ENCODE results near the gene WDR4. TPM values are rescaled to one million over a fixed set of nuclear protein-coding genes. Genes with fewer than 3 reads are reported as not detected.
"Not testable (repeated sequence)": the region's sequence is repeated elsewhere in the genome, so short reads cannot be mapped to it uniquely, and the experiment has no call there.

WDR4 gene
- total RNA-seq, 1 donor from 2014 or later: 18.4 TPM

DNA sequence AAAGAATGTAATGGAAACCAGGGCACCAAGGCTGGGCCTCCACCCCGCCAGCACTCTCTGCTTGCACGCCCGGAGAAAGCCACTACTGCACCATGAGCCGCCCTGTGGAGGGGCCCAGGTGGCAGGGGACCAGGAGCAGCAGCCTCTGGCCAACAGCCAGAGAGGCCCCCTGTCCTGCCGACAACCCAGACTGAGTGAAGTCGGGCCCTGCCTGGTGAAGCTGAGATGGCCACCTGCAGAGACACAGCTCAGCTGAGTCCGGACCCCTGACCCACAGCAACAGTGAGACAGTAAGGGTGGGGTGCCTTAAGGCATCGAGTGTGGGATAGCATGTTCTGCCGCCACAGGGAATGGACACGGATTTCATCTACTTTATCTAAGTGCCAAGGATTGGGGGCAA is 28.9 kb downstream of the WDR4 start:
- intact Hi-C loops (cut with DNase I): no loop called here
- Histone ChIP-seq H3K9me3 (no peaks in the 10 kb centered on the region), H3K4me1 (peaks cover 8% of the 10 kb centered on the region), H3K4me3 (no peak overlapping the region), H3K27me3 (no peaks in the 10 kb centered on the region), H3K36me3 (peaks cover 81% of the 10 kb centered on the region), H3K27ac (no peak overlapping the region)
- TF ChIP-seq, protein P1, sequence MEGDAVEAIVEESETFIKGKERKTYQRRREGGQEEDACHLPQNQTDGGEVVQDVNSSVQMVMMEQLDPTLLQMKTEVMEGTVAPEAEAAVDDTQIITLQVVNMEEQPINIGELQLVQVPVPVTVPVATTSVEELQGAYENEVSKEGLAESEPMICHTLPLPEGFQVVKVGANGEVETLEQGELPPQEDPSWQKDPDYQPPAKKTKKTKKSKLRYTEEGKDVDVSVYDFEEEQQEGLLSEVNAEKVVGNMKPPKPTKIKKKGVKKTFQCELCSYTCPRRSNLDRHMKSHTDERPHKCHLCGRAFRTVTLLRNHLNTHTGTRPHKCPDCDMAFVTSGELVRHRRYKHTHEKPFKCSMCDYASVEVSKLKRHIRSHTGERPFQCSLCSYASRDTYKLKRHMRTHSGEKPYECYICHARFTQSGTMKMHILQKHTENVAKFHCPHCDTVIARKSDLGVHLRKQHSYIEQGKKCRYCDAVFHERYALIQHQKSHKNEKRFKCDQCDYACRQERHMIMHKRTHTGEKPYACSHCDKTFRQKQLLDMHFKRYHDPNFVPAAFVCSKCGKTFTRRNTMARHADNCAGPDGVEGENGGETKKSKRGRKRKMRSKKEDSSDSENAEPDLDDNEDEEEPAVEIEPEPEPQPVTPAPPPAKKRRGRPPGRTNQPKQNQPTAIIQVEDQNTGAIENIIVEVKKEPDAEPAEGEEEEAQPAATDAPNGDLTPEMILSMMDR (IDR thresholded peaks at IDR 0.05): no peak
- no peak for DNase-seq
- no peak for ATAC-seq

DNA sequence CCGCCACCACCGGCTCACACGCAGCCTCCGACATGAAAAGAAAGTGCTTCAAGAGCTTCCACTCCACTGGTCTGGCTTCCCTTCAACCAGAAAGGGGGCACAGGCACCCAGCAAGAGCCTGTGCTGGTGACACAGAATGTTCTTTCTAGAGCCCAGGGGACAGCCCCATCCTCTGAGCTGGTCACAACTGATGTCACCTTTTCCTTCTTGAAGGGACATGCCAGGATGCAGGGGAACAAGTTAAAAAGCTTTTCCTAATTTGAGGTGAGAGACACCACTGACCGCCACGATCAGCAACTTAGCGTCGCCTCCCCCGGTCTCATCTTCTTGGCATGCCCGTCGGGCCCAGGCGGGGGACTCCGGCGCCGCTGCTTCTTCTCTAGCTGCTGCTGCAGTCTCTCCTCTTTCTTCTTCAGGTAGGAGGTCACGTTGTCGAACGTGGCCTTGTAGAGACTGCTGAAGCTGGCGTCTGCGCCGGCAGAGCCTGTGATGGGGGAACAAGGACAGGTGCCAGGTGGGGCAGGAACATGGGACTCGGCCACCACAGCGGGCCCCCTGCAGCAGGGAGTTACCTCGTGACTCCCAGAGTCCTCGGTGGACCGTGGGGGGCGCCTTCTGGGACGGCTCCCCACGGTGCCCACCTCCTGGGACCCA is 29.5 kb downstream of the WDR4 start:
- no peak for ATAC-seq
- Histone ChIP-seq H3K27ac (no peak overlapping the region), H3K36me3 (peaks cover 79% of the 10 kb centered on the region), H3K4me3 (no peak overlapping the region), H3K9me3 (no peaks in the 10 kb centered on the region), H3K4me1 (peaks cover 7% of the 10 kb centered on the region), H3K27me3 (no peaks in the 10 kb centered on the region)
- no peak for DNase-seq
- TF ChIP-seq, protein P1 (IDR thresholded peaks at IDR 0.05): no peak
- intact Hi-C loops (cut with DNase I): no loop called here

DNA sequence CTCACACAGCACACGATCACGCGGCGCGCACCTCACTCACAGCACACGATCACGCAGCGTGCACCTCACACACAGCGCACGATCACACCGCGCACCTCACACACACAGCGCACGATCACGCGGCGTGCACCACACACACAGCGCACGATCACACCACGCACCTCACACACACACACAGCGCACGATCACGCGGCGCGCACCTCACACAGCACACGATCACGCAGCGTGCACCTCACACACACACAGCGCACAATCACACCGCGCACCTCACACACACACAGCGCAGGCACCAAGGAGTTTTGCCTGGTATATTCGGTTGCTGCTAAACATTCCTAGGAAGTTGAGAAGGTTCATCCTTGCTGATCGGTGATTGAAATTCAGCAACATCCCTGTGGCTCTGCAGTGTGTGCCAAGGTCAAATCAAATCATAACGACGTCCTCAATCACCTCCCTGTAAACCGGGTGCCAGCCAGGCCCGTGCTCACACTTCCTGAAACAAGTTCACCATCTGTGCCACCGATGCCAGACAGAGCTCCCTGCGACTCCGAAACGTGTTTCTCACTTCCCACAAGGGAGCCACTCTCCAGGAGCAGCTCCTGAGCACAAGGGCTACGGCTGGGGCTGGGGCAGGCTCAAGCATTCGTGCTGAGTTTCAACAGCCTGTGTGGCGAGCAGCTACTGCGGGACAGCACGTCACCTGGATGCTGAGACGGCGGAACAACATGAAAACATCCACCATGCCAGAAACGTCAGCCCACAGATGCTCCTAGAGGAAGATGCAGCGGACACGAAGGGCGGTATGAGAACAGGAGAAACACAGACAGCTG is 30.2 kb downstream of the WDR4 start:
- H3K9me3 ChIP-seq: no peaks in the 10 kb centered on the region
- H3K27ac ChIP-seq: no peak overlapping the region
- no peak for ATAC-seq
- peak; percentile 58 for DNase-seq
- H3K4me3 ChIP-seq: no peak overlapping the region
- no peaks in the 10 kb centered on the region for H3K27me3 ChIP-seq
- TF ChIP-seq, protein P1 (IDR thresholded peaks at IDR 0.05): no peak
- peaks cover 5% of the 10 kb centered on the region for H3K4me1 ChIP-seq
- intact Hi-C loops (cut with DNase I): no loop called here
- H3K36me3 ChIP-seq: peaks cover 76% of the 10 kb centered on the region

DNA sequence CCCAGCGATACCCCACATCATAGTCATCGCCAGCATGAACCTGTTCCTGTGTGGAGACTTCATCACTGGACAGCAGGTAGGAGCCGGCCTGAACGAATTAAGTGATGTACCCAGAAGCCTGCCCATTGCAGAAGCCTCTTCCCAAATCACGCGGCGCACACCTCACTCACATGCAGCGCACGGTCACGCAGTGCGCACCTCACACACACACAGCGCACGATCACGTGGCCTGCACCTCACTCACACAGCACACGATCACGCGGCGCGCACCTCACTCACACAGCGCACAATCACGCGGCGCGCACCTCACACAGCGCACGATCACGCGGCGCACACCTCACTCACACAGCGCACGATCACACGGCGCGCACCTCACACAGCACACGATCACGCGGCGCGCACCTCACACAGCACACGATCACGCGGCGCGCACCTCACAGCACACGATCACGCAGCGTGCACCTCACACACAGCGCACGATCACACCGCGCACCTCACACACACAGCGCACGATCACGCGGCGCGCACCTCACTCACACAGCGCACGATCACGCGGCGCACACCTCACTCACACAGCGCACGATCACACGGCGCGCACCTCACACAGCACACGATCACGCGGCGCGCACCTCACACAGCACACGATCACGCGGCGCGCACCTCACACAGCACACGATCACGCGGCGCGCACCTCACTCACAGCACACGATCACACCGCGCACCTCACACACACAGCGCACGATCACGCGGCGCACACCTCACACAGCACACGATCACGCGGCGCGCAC is 31.0 kb downstream of the WDR4 start:
- H3K4me3 ChIP-seq; intact Hi-C loops (cut with DNase I); ATAC-seq; H3K4me1 ChIP-seq; H3K27me3 ChIP-seq; H3K27ac ChIP-seq; H3K9me3 ChIP-seq: not testable (repeated sequence)
- peak; percentile 28 for DNase-seq
- peaks cover 75% of the 10 kb centered on the region for H3K36me3 ChIP-seq

DNA sequence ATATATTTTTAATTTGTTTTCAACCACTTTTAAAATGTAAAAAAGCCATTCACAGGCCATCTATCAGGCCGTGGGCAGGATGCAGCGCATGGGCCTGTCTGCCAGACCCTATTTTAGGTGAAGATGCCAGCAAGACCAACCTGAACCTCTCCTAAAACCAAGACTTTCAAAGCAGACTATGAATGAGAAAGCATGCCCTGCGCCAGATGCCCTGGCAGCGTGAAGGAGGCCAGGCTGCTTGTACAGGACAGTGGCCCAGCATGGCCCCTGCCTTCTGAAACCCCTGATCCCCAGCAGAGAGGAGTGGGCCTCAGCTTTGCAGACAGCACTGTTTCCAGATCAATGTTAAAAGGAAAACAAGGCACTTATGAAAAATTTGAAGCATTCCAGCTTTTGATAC is 31.6 kb downstream of the WDR4 start:
- DNase-seq (peak; percentile 21), ATAC-seq (no peak)
- Histone ChIP-seq H3K9me3 (no peaks in the 10 kb centered on the region), H3K36me3 (peaks cover 73% of the 10 kb centered on the region), H3K27ac (no peak overlapping the region), H3K4me1 (peaks cover 5% of the 10 kb centered on the region), H3K4me3 (no peak overlapping the region), H3K27me3 (no peaks in the 10 kb centered on the region)
- TF ChIP-seq, protein P1 (IDR thresholded peaks at IDR 0.05): no peak
- intact Hi-C loops (cut with DNase I): no loop called here
